HepG2 (cell line): ENCODE results near the gene ADAM8. TPM values are rescaled to one million over a fixed set of nuclear protein-coding genes. Genes with fewer than 3 reads are reported as not detected.

Experiments used
- ATAC-seq: fragments of 200-7000 bp; cut with Tn5 transposase; 3 replicates; pipeline ENCODE4 v1.9.1; 2020; ENCODE audit warnings: mild to moderate bottlenecking, moderate library complexity
- Bru-seq: library from RNA; stranded (reverse); fragments of 400-500 nt; gene quantifications from one replicate; lab custom pipeline; 2021; lab: Mats Ljungman, UMichigan
- BruChase-seq, 2 experiments: library from RNA; stranded (reverse); fragments of 400-500 nt; gene quantifications; one replicate each; lab custom pipeline; 2021; lab: Mats Ljungman, UMichigan
- BruUV-seq: library from RNA; stranded (reverse); fragments of 400-500 nt; replicated peaks from 2 replicates; lab custom pipeline; 2021; lab: Mats Ljungman, UMichigan
- CTCF ChIA-PET: fragments of 300-600 bp; formaldehyde crosslinking; extraction: SDS; loops from one replicate; lab custom pipeline; 2021; ENCODE audit warnings: low total read pairs, inconsistent platforms, low intra/inter-chr PET ratio; lab: Yijun Ruan, JAX
- POLR2A ChIA-PET: fragments of 350-600 bp; sonication (Branson Sonifier 250); formaldehyde crosslinking; loops from one replicate; lab custom pipeline; 2020; ENCODE audit warnings: antibody characterized with exemption, inconsistent platforms; lab: Yijun Ruan, JAX
- DNase-seq: peaks from one replicate; pipeline ENCODE4 v3.0.0-alpha.2; 2015; ENCODE audit warnings: low spot score
- FAIRE-seq: peaks from 3 replicates; lab custom pipeline; 2011; peaks lifted over from hg19 to GRCh38; lab: Jason Lieb, UNC
- H2AFZ ChIP-seq: one replicate; pipeline ENCODE4 v1.6.1; 2011; ENCODE audit warnings: low read length, inconsistent platforms
- H3K27ac ChIP-seq: fragments of 300-600 bp; 3 replicates; pipeline ENCODE4 v1.8.0; 2011; ENCODE audit warnings: mixed run types, mild to moderate bottlenecking, mixed read lengths, low read length, inconsistent platforms; ENCODE audit not compliant: insufficient read depth; ENCODE audit errors: extremely low read length
- H3K27me3 ChIP-seq, 2 experiments: fragments of 200-600 bp in 1 of 2; 2 replicates in 1 of 2; 3 replicates in 1 of 2; pipeline versions ENCODE4 v1.6.0 to v1.8.0; 2011; ENCODE audit warnings: low read length in 2 of 2, mild to moderate bottlenecking in 2 of 2, moderate library complexity in 2 of 2, inconsistent platforms in 1 of 2; ENCODE audit not compliant: insufficient read depth in 2 of 2, control insufficient read depth in 1 of 2
- H3K36me3 ChIP-seq, 2 experiments: fragments of 200-600 bp in 1 of 2; replicated peaks in 1 of 2; 2 replicates in 1 of 2; 3 replicates in 1 of 2; pipeline versions ENCODE4 v1.5.1 to v1.8.0; 2011; ENCODE audit warnings: low read length in 2 of 2, inconsistent platforms in 1 of 2; ENCODE audit not compliant: insufficient read depth in 2 of 2, control insufficient read depth in 1 of 2
- H3K4me1 ChIP-seq: 2 replicates; pipeline ENCODE4 v1.5.1; 2012; ENCODE audit warnings: low read length, inconsistent platforms; ENCODE audit not compliant: insufficient read depth
- H3K4me2 ChIP-seq: 2 replicates; pipeline ENCODE4 v1.6.0; 2011; ENCODE audit warnings: low read depth, low read length, inconsistent platforms
- H3K4me3 ChIP-seq, 3 experiments: fragments of 200-600 bp in 1 of 3; sonication (generic), shearing (Covaris generic) in 1 of 3; replicated peaks in 1 of 3; 2 replicates each; pipeline ENCODE4 v1.5.1; 2011 to 2016; ENCODE audit warnings: low read length in 3 of 3, inconsistent platforms in 2 of 3, low read depth in 2 of 3, mild to moderate bottlenecking in 2 of 3, control low read depth in 1 of 3, mixed read lengths in 1 of 3; ENCODE audit not compliant: insufficient read depth in 1 of 3
- H3K79me2 ChIP-seq: one replicate; pipeline ENCODE4 v1.6.1; 2011; ENCODE audit warnings: low read length, inconsistent platforms; ENCODE audit not compliant: insufficient read depth
- H3K9ac ChIP-seq: 2 replicates; pipeline ENCODE4 v1.6.0; 2011; ENCODE audit warnings: mild to moderate bottlenecking, low read depth, low read length, inconsistent platforms; ENCODE audit not compliant: insufficient read depth
- H3K9me3 ChIP-seq: 2 replicates; pipeline ENCODE4 v1.5.1; 2012; ENCODE audit warnings: mild to moderate bottlenecking, low read length
- H4K20me1 ChIP-seq: 2 replicates; pipeline ENCODE4 v1.6.0; 2011; ENCODE audit warnings: inconsistent platforms, mild to moderate bottlenecking, low read length, moderate library complexity; ENCODE audit not compliant: insufficient read depth
- AGO2 ChIP-seq: fragments of 200-400 bp; formaldehyde crosslinking; optimal IDR thresholded peaks from 2 replicates; pipeline ENCODE3; 2017; ENCODE audit warnings: mild to moderate bottlenecking, low read depth, low read length, moderate library complexity
- RFXAP ChIP-seq: sonication (generic); formaldehyde crosslinking; IDR thresholded peaks from 2 replicates; pipeline ENCODE4 v1.4.0; 2020; ENCODE audit warnings: missing genetic modification reagents, borderline replicate concordance
- SIX4 ChIP-seq: sonication (generic); formaldehyde crosslinking; IDR thresholded peaks from 2 replicates; pipeline ENCODE4 v1.4.0; 2020; ENCODE audit warnings: missing genetic modification reagents
- WGBS: methylation state at CpG from one replicate; pipeline ENCODE4 v1.1.6; 2017; ENCODE audit warnings: low lambda C conversion rate; 5-methylcytosine and 5-hydroxymethylcytosine counted together
- in situ Hi-C: cut with HindIII; loops from 2 replicates; pipeline ENCODE4 v1.10.0; 2017; ENCODE audit warnings: low pct_unique_long_range_greater_than_20kb; ENCODE audit not compliant: extremely low pct_ligation_motif_present
- intact Hi-C: fragments of 100-400 bp; cut with micrococcal nuclease; formaldehyde crosslinking; loops from one replicate; pipeline ENCODE4 v1.10.0; 2022; ENCODE audit not compliant: unreplicated experiment
- long read RNA-seq, 2 experiments: library from RNA in 1 of 2; library from polyadenylated mRNA in 1 of 2; stranded (forward) in 1 of 2; unstranded in 1 of 2; transcript quantifications; one replicate each; pipeline ENCODE4 v2.0.0, GENCODE V29; 2019 to 2022
- polyA minus RNA-seq, 3 experiments: library from RNA; depleted of rRNA, polyadenylated mRNA; stranded (reverse); fragments of >200 nt; gene quantifications; 2 replicates each; pipeline ENCODE4 v1.2.3, GENCODE V29; 2011; ENCODE audit warnings: low replicate concordance in 1 of 3
- polyA plus RNA-seq, 8 experiments: library from polyadenylated mRNA; depleted of rRNA in 3 of 8; stranded (reverse) in 7 of 8; unstranded in 1 of 8; fragments of >200 nt; fragmentation: Illumina TruSeq in 4 of 8; extraction: Trizol in 4 of 8; gene quantifications; 2 replicates each; pipeline versions ENCODE4 v1.2.1 to v1.2.3, GENCODE V29; 2011 to 2016; ENCODE audit warnings: low read depth in 4 of 8, missing spikeins in 1 of 8, mixed read lengths in 1 of 8; ENCODE audit not compliant: insufficient read depth in 1 of 8
- total RNA-seq, 5 experiments: library from RNA; depleted of rRNA; stranded (reverse); fragments of >200 nt; fragmentation: Illumina TruSeq; extraction: Trizol; gene quantifications; 2 replicates each; pipeline ENCODE4 v1.2.3, GENCODE V29; 2016; ENCODE audit warnings: low read depth in 1 of 5

ADAM8 gene
- total RNA-seq (2016; rRNA removed; fragmentation: Illumina TruSeq; extraction: Trizol) (0.07 and 0.93 TPM in 2 replicates), polyA plus RNA-seq (2011; rRNA removed) (0.24 and 0.65 TPM in 2 replicates), polyA minus RNA-seq (2011; rRNA and poly(A)+ RNA removed; ENCODE audit: low replicate concordance) (0.06 and 2.8 TPM in 2 replicates), Bru-seq, nascent RNA (percentile 15 among the genes with signal in this experiment), BruChase-seq, experiment 1, labeled RNA remaining after a 6-hour chase (percentile 33 among the genes with signal in this experiment), BruChase-seq, experiment 2, labeled RNA remaining after a 2-hour chase (percentile 25 among the genes with signal in this experiment)
- not detected in 2 replicates for total RNA-seq (2016; cell fraction: cytosol; rRNA removed; fragmentation: Illumina TruSeq; extraction: Trizol; ENCODE audit: low read depth)
- total RNA-seq (2016; cell fraction: insoluble cytoplasmic fraction; rRNA removed; fragmentation: Illumina TruSeq; extraction: Trizol): 0.37 TPM in 1 of 2 replicates, not detected in the other
- total RNA-seq (2016; cell fraction: membrane; rRNA removed; fragmentation: Illumina TruSeq; extraction: Trizol): 0.06 TPM in 1 of 2 replicates, not detected in the other
- total RNA-seq (2016; cell fraction: nucleus; rRNA removed; fragmentation: Illumina TruSeq; extraction: Trizol): 0.34 and 0.50 TPM in 2 replicates
- polyA plus RNA-seq (2011; cell fraction: cytosol; rRNA removed): 0.04 and 0.11 TPM in 2 replicates
- 4.2 and 6.4 TPM in 2 replicates for polyA plus RNA-seq (2011; cell fraction: nucleus; rRNA removed)
- 0.08 and 0.77 TPM in 2 replicates for polyA plus RNA-seq (2012)
- polyA plus RNA-seq (2016; cell fraction: cytosol; fragmentation: Illumina TruSeq; extraction: Trizol; ENCODE audit: low read depth): not detected in 2 replicates
- polyA plus RNA-seq (2016; cell fraction: insoluble cytoplasmic fraction; fragmentation: Illumina TruSeq; extraction: Trizol; ENCODE audit: low read depth): not detected in 2 replicates
- polyA plus RNA-seq (2016; cell fraction: membrane; fragmentation: Illumina TruSeq; extraction: Trizol; ENCODE audit: low read depth): 0.06 TPM in 1 of 2 replicates, not detected in the other
- 0.60 and 0.63 TPM in 2 replicates for polyA plus RNA-seq (2016; cell fraction: nucleus; fragmentation: Illumina TruSeq; extraction: Trizol; ENCODE audit: insufficient read depth, low read depth)
- not detected in 2 replicates for polyA minus RNA-seq (2011; cell fraction: cytosol; rRNA and poly(A)+ RNA removed)
- 1.6 and 1.7 TPM in 2 replicates for polyA minus RNA-seq (2011; cell fraction: nucleus; rRNA and poly(A)+ RNA removed)
- long read RNA-seq, experiment 1: 0 reads
- long read RNA-seq, experiment 2: 0 reads

DNA sequence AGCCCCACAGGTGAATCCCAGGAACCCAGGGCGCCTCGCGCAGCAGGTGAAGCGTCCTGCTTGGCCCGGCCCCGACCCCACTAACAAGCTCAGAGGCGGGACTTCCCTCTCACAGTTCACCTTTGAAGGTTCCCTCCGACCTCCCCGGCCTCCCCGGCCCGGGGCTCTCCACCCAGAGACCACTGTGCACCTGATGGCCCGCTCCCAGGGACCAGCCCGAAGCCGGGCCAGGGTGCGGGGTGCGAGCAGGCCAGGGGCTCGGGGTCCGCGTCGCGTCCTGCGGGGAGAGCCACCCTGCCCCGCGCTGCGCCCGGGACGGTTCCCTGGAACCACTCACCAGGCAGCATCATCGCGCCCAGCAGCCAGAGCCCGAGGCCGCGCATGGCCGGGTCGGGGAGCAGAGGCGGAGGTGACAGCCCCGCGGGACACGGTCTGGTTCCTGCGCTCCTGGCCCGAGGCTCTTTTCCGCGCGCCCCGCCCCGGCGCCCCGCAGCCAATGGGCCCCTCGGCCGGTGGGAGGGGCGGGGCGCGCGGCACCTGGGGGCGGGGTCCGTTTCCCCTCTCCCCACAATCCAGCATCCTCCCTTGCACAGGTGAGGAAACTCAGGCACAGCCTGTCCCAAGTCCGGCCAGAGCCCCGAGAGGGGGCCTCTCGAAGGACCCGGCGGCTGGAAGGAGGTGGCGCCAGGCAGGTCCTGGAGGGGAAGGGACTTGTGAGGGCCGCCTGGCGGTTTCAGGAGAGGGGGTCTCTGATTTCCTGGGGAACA is at the start of gene ADAM8:
TSS of gene ADAM8 (minus strand) at position 434 of the 767 bp plus-strand sequence. CDS start at position 383, 51 bp downstream.
- ChIA-PET CTCF (no interaction called here), POLR2A (no interaction called here)
- no peaks in the 10 kb centered on the region for H3K9me3 ChIP-seq
- TF ChIP-seq AGO2: peak; percentile 25
- TF ChIP-seq SIX4 (CRISPR knock-in tag): no peak
- no peak for TF ChIP-seq RFXAP (CRISPR knock-in tag)
- peaks cover 23% of the 10 kb centered on the region for H3K4me1 ChIP-seq
- H3K27me3 ChIP-seq: peaks cover 0 to 21% of the 10 kb centered on the region in 2 experiments; a peak in 3 of 5 replicates
- H3K36me3 ChIP-seq: peaks cover 6 to 11% of the 10 kb centered on the region in 2 experiments; a peak in 2 of 5 replicates
- no peak within 1 kb of the TSS for H3K27ac ChIP-seq
- in situ Hi-C loops (no loop called here), intact Hi-C loops (no loop called here)
- peak within 1 kb of the TSS in 1 of 3 experiments; percentile 48; a peak in 1 of 6 replicates for H3K4me3 ChIP-seq
- H3K4me2 ChIP-seq: peak within 1 kb of the TSS; percentile 60; the same call in 1 of the 2 replicates
- DNase-seq (no peak), ATAC-seq (no peak), FAIRE-seq (no peak)
- no TSS peak for BruUV-seq
- H2AFZ ChIP-seq: no peak within 1 kb of the TSS
- H3K9ac ChIP-seq: no peak within 1 kb of the TSS
- H4K20me1 ChIP-seq: peaks cover 7% of the 10 kb centered on the region; the same call in 1 of the 2 replicates
- WGBS: 72% methylated on average over 26 of the region's 63 CpGs
- H3K79me2 ChIP-seq: no peaks in the 10 kb centered on the region
